Breast epithelium (tissue), 3 donors: Measurements from ENCODE around the gene RPL37.
"Not testable (repeated sequence)": the region's sequence is repeated elsewhere in the genome, so short reads cannot be mapped to it uniquely, and the experiment has no call there.

Experiments
- POLR2AphosphoS5 ChIP-seq, 3 donors: sonication (generic); formaldehyde crosslinking; IDR thresholded peaks; one replicate each; pipeline ENCODE4 v1.6.1; 2017; ENCODE audit warnings: antibody characterized with exemption in 3 of 3
- TF ChIP-seq, protein P1 (sequence below), 3 donors: fragments of 450-650 bp; IDR thresholded peaks; one replicate each; pipeline ENCODE4 v1.5.1; 2016 to 2017; ENCODE audit warnings: antibody characterized with exemption in 3 of 3, mild to moderate bottlenecking in 3 of 3, moderate library complexity in 3 of 3

DNA sequence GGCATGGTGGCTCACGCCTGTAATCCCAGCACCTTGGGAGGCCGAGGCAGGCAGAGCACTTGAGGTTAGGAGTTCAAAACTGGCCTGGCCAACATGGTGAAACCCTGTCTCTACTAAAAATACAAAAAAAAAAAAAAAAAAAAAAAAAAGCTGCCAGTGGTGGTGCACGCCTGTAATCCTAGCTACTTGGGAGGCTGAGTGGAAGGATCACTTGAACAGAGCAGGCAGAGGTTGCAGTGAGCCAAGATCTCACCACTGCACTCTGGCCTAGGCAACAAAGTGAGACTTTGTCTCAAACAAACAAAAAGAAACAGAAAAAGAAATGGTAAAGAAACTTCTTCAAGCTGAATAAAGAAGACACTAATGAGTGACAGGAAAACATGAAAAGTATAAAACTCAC, 48.4 kb downstream of the RPL37 start:
- TF ChIP-seq, protein P1, sequence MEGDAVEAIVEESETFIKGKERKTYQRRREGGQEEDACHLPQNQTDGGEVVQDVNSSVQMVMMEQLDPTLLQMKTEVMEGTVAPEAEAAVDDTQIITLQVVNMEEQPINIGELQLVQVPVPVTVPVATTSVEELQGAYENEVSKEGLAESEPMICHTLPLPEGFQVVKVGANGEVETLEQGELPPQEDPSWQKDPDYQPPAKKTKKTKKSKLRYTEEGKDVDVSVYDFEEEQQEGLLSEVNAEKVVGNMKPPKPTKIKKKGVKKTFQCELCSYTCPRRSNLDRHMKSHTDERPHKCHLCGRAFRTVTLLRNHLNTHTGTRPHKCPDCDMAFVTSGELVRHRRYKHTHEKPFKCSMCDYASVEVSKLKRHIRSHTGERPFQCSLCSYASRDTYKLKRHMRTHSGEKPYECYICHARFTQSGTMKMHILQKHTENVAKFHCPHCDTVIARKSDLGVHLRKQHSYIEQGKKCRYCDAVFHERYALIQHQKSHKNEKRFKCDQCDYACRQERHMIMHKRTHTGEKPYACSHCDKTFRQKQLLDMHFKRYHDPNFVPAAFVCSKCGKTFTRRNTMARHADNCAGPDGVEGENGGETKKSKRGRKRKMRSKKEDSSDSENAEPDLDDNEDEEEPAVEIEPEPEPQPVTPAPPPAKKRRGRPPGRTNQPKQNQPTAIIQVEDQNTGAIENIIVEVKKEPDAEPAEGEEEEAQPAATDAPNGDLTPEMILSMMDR (IDR thresholded peaks at IDR 0.05) = not testable (repeated sequence)
- TF ChIP-seq POLR2AphosphoS5 (IDR thresholded peaks at IDR 0.05) = not testable (repeated sequence)
